Right lobe of liver (tissue), 4 donors: ENCODE measurements around the gene WDSUB1.

Experiments used
- CTCF ChIP-seq, 4 donors: fragments of 200-600 bp in 3 of 4; fragments of 450-650 bp in 1 of 4; IDR thresholded peaks; one replicate each; pipeline versions ENCODE4 v1.5.1 to v1.8.0; 2016 to 2022; ENCODE audit warnings: antibody characterized with exemption in 4 of 4, mild to moderate bottlenecking in 2 of 4
- POLR2A ChIP-seq: fragments of 450-650 bp; IDR thresholded peaks from one replicate; pipeline ENCODE4 v1.6.1; 2017; ENCODE audit warnings: antibody characterized with exemption, mild to moderate bottlenecking
- donor health status: DM: no; HTN: no; CAD: no.
- donor health status: DM: no; HTN: no; CAD: no.
- donor health status: DM: no; HTN: yes; CAD: no.

- no peak for TF ChIP-seq POLR2A
- no peak for TF ChIP-seq CTCF (IDR thresholded peaks at IDR 0.05)
These were observed 35.9 kb upstream of the WDSUB1 start for GRCh38 chr2:159322419-159322818.
